ENCODE data around the gene HNRNPH1. TPM values are rescaled to one million over a fixed set of nuclear protein-coding genes. Genes with fewer than 3 reads are reported as not detected.

Gene HNRNPH1
- polyA plus RNA-seq, 12 donors, result 408 to 10,550 (median 674) TPM

Other genes starting within 250 kb of the HNRNPH1 start
- 10 to 100 TPM in 11 of 12 donors, not detected in 1; 32.8 to 52.7 (median 38.6) TPM for gene RUFY1, start 73.1 kb downstream of the HNRNPH1 start, polyA plus RNA-seq (ENCODE audit: insufficient read length in 12 of 12)
- gene CBY3, start 57.4 kb upstream of the HNRNPH1 start, polyA plus RNA-seq (ENCODE audit: insufficient read length in 12 of 12), result under 1 TPM in 6 of 12 donors, not detected in 6; 0.22 to 0.84 (median 0.58) TPM
- 100 to 1,000 TPM in 11 of 12 donors, not detected in 1; 208 to 312 (median 283) TPM for gene CANX, start 75.3 kb upstream of the HNRNPH1 start, polyA plus RNA-seq (ENCODE audit: insufficient read length in 12 of 12)
- gene MAML1, start 109.2 kb upstream of the HNRNPH1 start, polyA plus RNA-seq (ENCODE audit: insufficient read length in 12 of 12), result 10 to 100 TPM in 11 of 12 donors, not detected in 1; 22.9 to 76.4 (median 26.9) TPM
- 1 to 10 TPM in 9 of 12 donors, under 1 TPM in 1, not detected in 2; 0.99 to 3.3 (median 1.7) TPM for gene LTC4S, start 170.3 kb upstream of the HNRNPH1 start, polyA plus RNA-seq (ENCODE audit: insufficient read length in 12 of 12)
- 10 to 100 TPM in 11 of 12 donors, not detected in 1; 61.1 to 79.4 (median 67.0) TPM for gene MGAT4B, start 183.2 kb upstream of the HNRNPH1 start, polyA plus RNA-seq (ENCODE audit: insufficient read length in 12 of 12)
- gene SQSTM1, start 197.2 kb upstream of the HNRNPH1 start, polyA plus RNA-seq (ENCODE audit: insufficient read length in 12 of 12), result 10 to 100 TPM in 11 of 12 donors, not detected in 1; 48.6 to 74.6 (median 57.9) TPM
- gene MRNIP, start 235.1 kb upstream of the HNRNPH1 start, polyA plus RNA-seq (ENCODE audit: insufficient read length in 12 of 12), result 10 to 100 TPM in 11 of 12 donors, not detected in 1; 11.6 to 31.1 (median 15.3) TPM